Fibroblast of skin of back (primary cell): ENCODE results near the gene KRT24.

Source experiments
- DNase-seq: peaks from one replicate; pipeline ENCODE4 v3.0.0-alpha.2; 2013

KRT24 gene

GRCh38 chr17:40694584-40694983, 9.0 kb downstream of the KRT24 start:
- DNase-seq = no peak

- DNase-seq = no peak
These were observed 16.4 kb downstream of the KRT24 start for GRCh38 chr17:40687106-40687505.

- DNase-seq = no peak
These were observed 17.4 kb downstream of the KRT24 start for GRCh38 chr17:40686192-40686591.

- no peak for DNase-seq
These were observed 22.6 kb downstream of the KRT24 start for GRCh38 chr17:40680998-40681397.

- DNase-seq = no peak
These were observed 24.0 kb downstream of the KRT24 start for GRCh38 chr17:40679523-40679907.

GRCh38 chr17:40678902-40679522, 24.5 kb downstream of the KRT24 start:
- DNase-seq = no peak

GRCh38 chr17:40675905-40676304, 27.6 kb downstream of the KRT24 start:
- DNase-seq = no peak

GRCh38 chr17:40672654-40673053, 30.9 kb downstream of the KRT24 start:
- no peak for DNase-seq

- DNase-seq = no peak
These were observed 32.3 kb downstream of the KRT24 start for GRCh38 chr17:40671282-40671681.

GRCh38 chr17:40666331-40666730, 37.2 kb downstream of the KRT24 start:
- DNase-seq = no peak

GRCh38 chr17:40664582-40665333, 38.8 kb downstream of the KRT24 start, which contains the start of gene KRT222:
TSS of gene KRT222 (minus strand) at chr17:40665177. CDS start at chr17:40665099, 78 bp downstream.
- no peak for DNase-seq

- no peak for DNase-seq
These were observed 40.3 kb downstream of the KRT24 start for GRCh38 chr17:40663252-40663651.

GRCh38 chr17:40659911-40660310, 43.6 kb downstream of the KRT24 start:
- no peak for DNase-seq

GRCh38 chr17:40658396-40658795, 45.2 kb downstream of the KRT24 start:
- DNase-seq = no peak

GRCh38 chr17:40651939-40652338, 51.6 kb downstream of the KRT24 start:
- no peak for DNase-seq

- DNase-seq = no peak
These were observed 55.1 kb downstream of the KRT24 start for GRCh38 chr17:40648384-40648968.
